AG10803 (cell line): Measurements from ENCODE around the gene PLXNB3.
A peak's percentile ranks its signal among the peaks of the same experiment; 100 is the strongest.
"Not testable (repeated sequence)": the region's sequence is repeated elsewhere in the genome, so short reads cannot be mapped to it uniquely, and the experiment has no call there.

ENCODE experiments used
- DNase-seq: peaks from one replicate; pipeline ENCODE4 v3.0.0; 2010; ENCODE audit warnings: low read depth
- H3K4me3 ChIP-seq: 2 replicates; pipeline ENCODE4 v1.5.1; 2011; ENCODE audit warnings: mild to moderate bottlenecking, low read length, control low read depth
- TF ChIP-seq, protein P1 (sequence below): conservative IDR thresholded peaks from 2 replicates; pipeline ENCODE4 v1.5.1; 2011; ENCODE audit warnings: mild to moderate bottlenecking, low read length, control low read depth, inconsistent platforms

Gene PLXNB3

DNA sequence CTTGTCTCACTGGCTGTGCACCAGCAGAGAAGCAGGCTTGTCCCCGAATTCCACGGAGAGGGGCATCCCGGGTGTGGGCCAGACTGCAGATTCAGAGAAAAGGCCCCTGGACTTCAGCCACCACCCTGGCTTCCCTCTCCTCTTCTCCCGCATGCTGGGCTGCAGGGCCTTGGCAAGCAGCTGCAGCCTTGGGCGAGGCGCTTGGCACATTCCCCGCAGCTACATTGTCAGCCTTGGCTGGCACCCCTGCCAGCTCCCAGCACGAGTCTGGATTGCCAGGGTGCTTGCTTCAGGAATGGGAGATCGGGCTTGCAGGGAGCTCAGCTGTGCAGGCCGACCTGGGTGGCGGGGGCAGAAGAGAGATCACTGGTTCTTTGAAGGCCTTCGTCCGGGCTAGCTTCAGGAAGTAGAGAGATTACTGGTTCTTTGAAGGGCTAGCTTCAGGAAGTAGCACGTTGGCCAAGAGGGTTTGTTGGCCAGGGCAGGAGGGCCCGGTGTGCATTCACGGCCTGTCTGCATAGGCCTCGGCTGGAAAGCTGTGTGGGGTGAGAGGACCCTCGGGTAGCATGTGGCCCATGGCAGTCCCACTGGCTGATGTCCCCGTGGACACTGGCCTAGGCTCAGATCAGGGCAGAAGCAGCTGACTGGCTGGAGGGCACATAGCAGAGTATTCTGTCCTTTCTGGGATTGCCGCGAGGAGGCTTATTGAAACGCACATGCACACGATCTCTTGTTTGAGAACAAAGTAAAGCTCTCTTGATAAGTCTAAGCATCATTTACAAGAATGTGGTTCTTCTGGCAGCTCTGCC is 36.7 kb upstream of the PLXNB3 start:
- peak overlapping the region; percentile 43 for H3K4me3 ChIP-seq
- TF ChIP-seq, protein P1, sequence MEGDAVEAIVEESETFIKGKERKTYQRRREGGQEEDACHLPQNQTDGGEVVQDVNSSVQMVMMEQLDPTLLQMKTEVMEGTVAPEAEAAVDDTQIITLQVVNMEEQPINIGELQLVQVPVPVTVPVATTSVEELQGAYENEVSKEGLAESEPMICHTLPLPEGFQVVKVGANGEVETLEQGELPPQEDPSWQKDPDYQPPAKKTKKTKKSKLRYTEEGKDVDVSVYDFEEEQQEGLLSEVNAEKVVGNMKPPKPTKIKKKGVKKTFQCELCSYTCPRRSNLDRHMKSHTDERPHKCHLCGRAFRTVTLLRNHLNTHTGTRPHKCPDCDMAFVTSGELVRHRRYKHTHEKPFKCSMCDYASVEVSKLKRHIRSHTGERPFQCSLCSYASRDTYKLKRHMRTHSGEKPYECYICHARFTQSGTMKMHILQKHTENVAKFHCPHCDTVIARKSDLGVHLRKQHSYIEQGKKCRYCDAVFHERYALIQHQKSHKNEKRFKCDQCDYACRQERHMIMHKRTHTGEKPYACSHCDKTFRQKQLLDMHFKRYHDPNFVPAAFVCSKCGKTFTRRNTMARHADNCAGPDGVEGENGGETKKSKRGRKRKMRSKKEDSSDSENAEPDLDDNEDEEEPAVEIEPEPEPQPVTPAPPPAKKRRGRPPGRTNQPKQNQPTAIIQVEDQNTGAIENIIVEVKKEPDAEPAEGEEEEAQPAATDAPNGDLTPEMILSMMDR = no peak
- peak; percentile 40 for DNase-seq

DNA sequence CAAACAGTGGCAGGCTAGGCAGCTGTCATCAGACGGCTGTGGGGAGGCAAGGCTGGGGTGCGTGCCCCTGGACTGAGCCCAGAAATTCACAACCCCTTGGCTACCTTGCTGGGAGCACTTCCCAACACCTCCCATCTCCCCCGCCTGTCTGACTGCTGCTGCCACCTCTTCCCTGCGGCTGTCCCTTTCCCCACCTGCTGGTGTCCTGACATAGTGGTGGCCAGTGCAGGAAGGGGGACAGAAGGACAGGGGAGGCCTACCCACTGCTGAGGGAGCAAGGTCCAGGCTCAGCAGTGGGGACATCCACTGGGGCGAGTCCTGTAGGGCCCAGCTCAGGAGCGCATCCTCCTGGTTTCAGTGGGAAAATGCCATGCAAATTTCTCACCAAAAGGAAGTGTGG is 36.0 kb upstream of the PLXNB3 start:
- no peak for DNase-seq
- no peak overlapping the region for H3K4me3 ChIP-seq
- TF ChIP-seq, protein P1 = no peak

DNA sequence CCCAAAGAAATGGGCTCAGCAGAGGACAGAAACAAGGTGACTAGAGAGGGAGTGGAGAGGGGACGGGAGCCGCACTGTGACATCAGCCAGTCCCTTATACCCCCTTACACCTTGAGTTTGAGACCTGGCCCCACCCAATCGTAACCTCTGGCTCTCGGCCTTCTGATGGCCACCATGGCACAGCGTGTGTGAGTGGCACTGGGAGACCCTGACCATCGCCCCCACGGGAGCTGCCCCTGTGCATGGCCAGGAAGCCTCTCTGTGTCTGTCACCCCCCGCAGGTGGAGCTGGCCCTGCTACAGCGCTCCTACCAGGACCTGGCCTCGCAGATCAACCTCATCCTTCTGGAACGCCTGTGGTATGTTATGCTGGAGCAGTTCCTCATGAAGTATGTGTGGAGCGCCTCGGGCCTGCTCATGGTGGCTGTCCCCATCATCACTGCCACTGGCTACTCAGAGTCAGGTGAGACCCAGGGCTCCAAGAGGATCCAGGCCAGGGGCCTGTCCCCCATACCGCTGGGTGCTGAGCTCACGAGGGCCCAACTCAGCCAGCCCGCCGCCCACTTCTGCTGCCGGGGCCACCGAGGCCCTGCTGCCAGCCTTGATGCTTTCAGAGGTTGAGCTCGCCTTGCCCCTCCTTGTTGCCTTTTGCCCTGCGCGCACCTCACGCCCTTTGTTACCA is 35.0 kb upstream of the PLXNB3 start:
- TF ChIP-seq, protein P1 = no peak
- no peak overlapping the region for H3K4me3 ChIP-seq

DNA sequence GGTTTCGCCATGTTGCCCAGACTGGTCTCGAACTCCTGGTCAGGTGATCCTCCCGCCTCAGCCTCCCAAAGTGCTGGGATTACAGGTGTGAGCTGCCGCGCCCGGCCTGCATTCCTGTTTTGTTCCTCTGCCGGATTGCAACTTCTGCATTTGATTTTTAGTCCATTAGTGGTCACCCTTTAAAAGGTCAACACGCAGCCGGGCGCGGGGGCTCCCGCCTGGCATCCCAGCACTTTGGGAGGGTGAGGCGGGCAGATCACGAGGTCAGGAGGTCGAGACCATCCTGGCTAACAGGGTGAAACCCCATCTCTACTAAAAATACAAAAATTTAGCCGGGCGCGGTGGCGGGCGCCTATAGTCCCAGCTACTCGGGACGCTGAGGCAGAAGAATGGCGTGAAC is 33.9 kb upstream of the PLXNB3 start:
- H3K4me3 ChIP-seq, DNase-seq: not testable (repeated sequence)

More for the DNA sequence above, 35.0 kb upstream of the PLXNB3 start:
- DNase-seq = no peak

DNA sequence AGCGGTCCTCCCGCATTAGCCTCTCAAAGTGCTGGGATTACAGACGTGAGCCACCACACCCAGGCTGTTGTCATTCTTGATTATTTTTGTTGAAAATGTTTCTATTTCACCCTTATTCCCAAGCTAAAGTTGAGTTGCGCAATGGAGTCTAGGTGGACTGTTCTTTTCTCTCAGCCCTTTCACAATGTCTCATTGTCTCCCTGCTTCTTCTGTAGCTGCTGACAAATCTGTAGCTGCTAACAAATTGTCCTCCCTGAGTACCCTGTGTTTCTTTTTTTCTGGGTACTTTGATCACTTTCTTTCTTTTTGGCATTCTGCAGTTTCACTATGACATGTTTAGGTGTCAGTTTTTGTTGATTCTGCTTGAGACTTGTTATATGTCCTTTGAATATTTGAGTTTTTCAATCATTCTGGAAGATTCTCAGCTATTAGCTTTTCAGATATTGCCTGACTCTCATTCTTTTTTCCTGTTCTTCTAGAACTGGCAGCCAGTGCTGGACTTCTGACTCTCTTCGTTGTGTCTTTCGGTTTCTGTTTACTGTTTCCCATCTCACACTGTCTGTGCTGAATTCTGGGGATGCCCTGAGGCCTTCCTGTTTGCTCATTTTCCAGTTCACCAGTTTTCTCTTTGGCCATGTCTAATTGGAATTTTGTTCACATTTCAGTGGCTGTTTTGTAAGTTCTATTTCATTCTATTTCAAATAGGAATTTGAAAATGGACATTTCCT is 32.8 kb upstream of the PLXNB3 start:
- TF ChIP-seq, protein P1 = no peak
- H3K4me3 ChIP-seq = no peak overlapping the region
- no peak for DNase-seq

DNA sequence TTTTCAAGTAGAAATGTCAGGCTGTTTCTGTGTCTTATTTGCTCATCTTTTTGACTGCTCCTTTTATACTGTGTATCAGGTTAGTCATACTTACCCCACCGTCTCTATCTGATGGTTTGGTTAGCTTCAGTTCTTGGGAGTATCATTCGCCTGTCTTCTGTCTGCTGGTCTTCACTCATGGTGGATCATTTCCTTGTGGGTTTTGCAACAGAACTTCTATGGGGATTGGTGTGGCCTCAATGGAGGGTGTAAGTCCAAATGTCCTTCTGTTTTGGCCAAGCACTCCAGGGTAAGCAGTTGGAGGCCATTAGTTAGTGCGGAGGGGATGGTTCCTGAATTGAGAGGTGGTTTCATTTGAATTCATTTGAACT is 32.2 kb upstream of the PLXNB3 start:
- TF ChIP-seq, protein P1 = no peak
- DNase-seq = no peak
- no peak overlapping the region for H3K4me3 ChIP-seq

DNA sequence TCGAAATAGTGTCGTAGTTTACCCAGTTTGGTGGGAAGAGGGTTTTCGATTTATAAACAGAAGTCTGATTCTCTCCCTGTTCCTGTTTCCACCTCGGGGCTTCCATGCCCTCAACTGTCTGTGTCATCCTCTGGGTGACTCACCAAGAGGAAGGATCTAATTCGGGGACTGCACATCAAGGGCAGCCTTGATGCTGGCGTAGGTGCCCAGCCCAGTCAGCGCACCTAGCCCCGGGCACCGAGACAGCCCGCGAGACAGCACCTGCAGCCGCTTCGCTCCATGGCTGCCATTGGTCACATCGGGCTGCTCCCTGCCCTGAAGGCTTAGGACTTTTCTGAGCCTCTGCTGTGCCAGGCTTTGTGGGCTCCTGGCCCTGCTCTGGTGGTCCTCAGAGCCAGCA is 31.6 kb upstream of the PLXNB3 start:
- H3K4me3 ChIP-seq = no peak overlapping the region
- TF ChIP-seq, protein P1 = no peak
- no peak for DNase-seq
